HCT116 (cell line): ENCODE results near the gene SCFD2. TPM values are rescaled to one million over a fixed set of nuclear protein-coding genes. Genes with fewer than 3 reads are reported as not detected.

Experiments used
- ATAC-seq: fragments of 200-7000 bp; cut with Tn5 transposase; 2 replicates; pipeline ENCODE4 v1.9.1; 2020; ENCODE audit warnings: mild to moderate bottlenecking, moderate library complexity
- BruUV-seq: library from RNA; stranded (reverse); fragments of 400-500 nt; replicated peaks from 2 replicates; lab custom pipeline; 2021; lab: Mats Ljungman, UMichigan
- CTCF ChIA-PET: fragments of 300-600 bp; sonication (Branson Sonifier 250); formaldehyde crosslinking; loops from one replicate; lab custom pipeline; 2021; ENCODE audit warnings: antibody characterized with exemption; lab: Charles Lee
- POLR2A ChIA-PET: fragments of 300-600, 350-600 bp; sonication (Branson Sonifier 250); formaldehyde crosslinking; loops from one replicate; lab custom pipeline; 2021; ENCODE audit warnings: antibody characterized with exemption; lab: Charles Lee
- RAD21 ChIA-PET, 2 experiments: fragments of 300-600 bp; sonication (Branson Sonifier 250); formaldehyde crosslinking; loops; one replicate each; lab custom pipeline; 2023; ENCODE audit warnings: low total read pairs in 2 of 2; ENCODE audit not compliant: uncharacterized antibody in 2 of 2, unreplicated experiment in 2 of 2, low non-redundant PET in 1 of 2; lab: Charles Lee
- DNase-seq: peaks from one replicate; pipeline ENCODE4 v3.0.0-alpha.2; 2010; ENCODE audit warnings: low read depth, low spot score
- H2AFZ ChIP-seq: fragments of 200-600 bp; shearing (Covaris generic), sonication (generic); 2 replicates; pipeline ENCODE4 v1.6.1; 2017; ENCODE audit warnings: low read depth, mixed run types, mixed read lengths, antibody characterized with exemption, low read length; ENCODE audit not compliant: poor library complexity, severe bottlenecking
- H3K27ac ChIP-seq: 2 replicates; pipeline ENCODE4 v1.5.1; 2012; ENCODE audit warnings: low read depth, low read length
- H3K27me3 ChIP-seq: fragments of 200-600 bp; sonication (generic); 2 replicates; pipeline ENCODE4 v1.6.1; 2016; ENCODE audit warnings: mixed run types, low read length, mixed read lengths; ENCODE audit not compliant: insufficient read depth
- H3K36me3 ChIP-seq, 2 experiments: fragments of 200-500 bp in 1 of 2; fragments of 200-600 bp in 1 of 2; sonication (Bioruptor generic) in 1 of 2; sonication (generic) in 1 of 2; 2 replicates each; pipeline versions ENCODE4 v1.5.1 to v1.6.1; 2014 to 2016; ENCODE audit warnings: low read length in 2 of 2, inconsistent platforms in 1 of 2, mixed read lengths in 1 of 2, mixed run types in 1 of 2; ENCODE audit not compliant: insufficient read depth in 2 of 2, control insufficient read depth in 1 of 2
- H3K4me1 ChIP-seq, 2 experiments: fragments of 200-600 bp in 1 of 2; sonication (generic) in 1 of 2; 2 replicates each; pipeline versions ENCODE4 v1.5.1 to v1.6.1; 2012 to 2017; ENCODE audit warnings: low read length in 2 of 2, inconsistent platforms in 1 of 2, mild to moderate bottlenecking in 1 of 2, mixed read lengths in 1 of 2, mixed run types in 1 of 2, moderate library complexity in 1 of 2; ENCODE audit not compliant: insufficient read depth in 2 of 2, control insufficient read depth in 1 of 2
- H3K4me2 ChIP-seq: fragments of 200-600 bp; sonication (generic); 2 replicates; pipeline ENCODE4 v1.6.1; 2017; ENCODE audit warnings: mixed run types, low read length, mixed read lengths
- H3K4me3 ChIP-seq, 2 experiments: fragments of 200-600 bp in 1 of 2; sonication (generic) in 1 of 2; replicated peaks in 1 of 2; 2 replicates each; pipeline ENCODE4 v1.5.1; 2011 to 2016; ENCODE audit warnings: low read length in 2 of 2, control low read depth in 1 of 2, low read depth in 1 of 2, mild to moderate bottlenecking in 1 of 2, mixed read lengths in 1 of 2, mixed run types in 1 of 2
- H3K79me2 ChIP-seq: fragments of 200-600 bp; sonication (generic); 2 replicates; pipeline ENCODE4 v1.6.1; 2017; ENCODE audit warnings: mild to moderate bottlenecking, mixed run types, low read length, moderate library complexity, mixed read lengths; ENCODE audit not compliant: insufficient read depth
- H3K9ac ChIP-seq: fragments of 200-600 bp; sonication (generic); 2 replicates; pipeline ENCODE4 v1.6.1; 2016; ENCODE audit warnings: low read length, mixed read lengths
- H3K9me2 ChIP-seq: fragments of 200-600 bp; sonication (generic), shearing (Covaris generic); 2 replicates; pipeline ENCODE4 v1.6.1; 2017; ENCODE audit warnings: mixed run types, mild to moderate bottlenecking, moderate library complexity; ENCODE audit not compliant: insufficient read depth
- H3K9me3 ChIP-seq, 2 experiments: fragments of 200-500 bp in 1 of 2; fragments of 200-600 bp in 1 of 2; sonication (Bioruptor generic) in 1 of 2; sonication (generic) in 1 of 2; 2 replicates each; pipeline ENCODE4 v1.6.1; 2014 to 2017; ENCODE audit warnings: low read length in 2 of 2, mixed read lengths in 2 of 2, inconsistent platforms in 1 of 2, low read depth in 1 of 2, mild to moderate bottlenecking in 1 of 2, mixed run types in 1 of 2, moderate library complexity in 1 of 2; ENCODE audit not compliant: control insufficient read depth in 1 of 2, insufficient read depth in 1 of 2
- H4K20me1 ChIP-seq: fragments of 200-600 bp; sonication (generic), shearing (Covaris generic); 2 replicates; pipeline ENCODE4 v1.6.1; 2017; ENCODE audit warnings: mixed run types, mild to moderate bottlenecking, moderate library complexity; ENCODE audit not compliant: insufficient read depth
- ATF3 ChIP-seq: IDR thresholded peaks from 2 replicates; pipeline ENCODE4 v1.6.1; 2012
- EGR1 ChIP-seq: IDR thresholded peaks from 2 replicates; pipeline ENCODE4 v1.6.1; 2012; ENCODE audit warnings: low read depth
- ELF1 ChIP-seq: IDR thresholded peaks from 2 replicates; pipeline ENCODE4 v1.6.1; 2012; ENCODE audit warnings: low read depth, borderline replicate concordance
- EZH2 ChIP-seq: fragments of 200-600 bp; sonication (generic); IDR thresholded peaks from 2 replicates; pipeline ENCODE4 v1.6.1; 2017; ENCODE audit warnings: antibody characterized with exemption, mixed run types
- EZH2phosphoT487 ChIP-seq: fragments of 200-600 bp; IDR thresholded peaks from 2 replicates; pipeline ENCODE4 v1.6.1; 2018; ENCODE audit warnings: antibody characterized with exemption, borderline replicate concordance
- JUND ChIP-seq: IDR thresholded peaks from 2 replicates; pipeline ENCODE4 v1.6.1; 2012
- REST ChIP-seq: IDR thresholded peaks from 2 replicates; pipeline ENCODE4 v1.6.1; 2012; ENCODE audit warnings: low read depth
- SP1 ChIP-seq: IDR thresholded peaks from 2 replicates; pipeline ENCODE4 v1.6.1; 2012; ENCODE audit warnings: low read depth
- SRF ChIP-seq: IDR thresholded peaks from 2 replicates; pipeline ENCODE4 v1.6.1; 2012; ENCODE audit warnings: low read depth
- TCF7L2 ChIP-seq: IDR thresholded peaks from 2 replicates; pipeline ENCODE4 v1.7.0; 2011; ENCODE audit warnings: borderline replicate concordance, inconsistent platforms; ENCODE audit not compliant: insufficient read depth, insufficient read length; ENCODE audit errors: extremely low read depth
- ZFX ChIP-seq: fragments of 450-650 bp; IDR thresholded peaks from 2 replicates; pipeline ENCODE4 v1.6.1; 2017
- intact Hi-C: fragments of 100-400 bp; cut with micrococcal nuclease; formaldehyde crosslinking; loops from 2 replicates; pipeline ENCODE4 v1.10.0; 2022
- total RNA-seq: library from RNA; stranded (reverse); gene quantifications from one replicate; pipeline ENCODE4 v1.2.1, GENCODE V29; 2021; ENCODE audit not compliant: unreplicated experiment
- TF ChIP-seq, protein P1 (sequence below), 3 experiments: fragments of 200-600 bp in 1 of 3; sonication (generic) in 1 of 3; IDR thresholded peaks in 2 of 3; conservative IDR thresholded peaks in 1 of 3; 2 replicates each; pipeline ENCODE4 v1.5.1; 2012 to 2017; ENCODE audit warnings: low read depth in 2 of 3, low read length in 2 of 3, antibody characterized with exemption in 1 of 3, borderline replicate concordance in 1 of 3, control low read depth in 1 of 3, mild to moderate bottlenecking in 1 of 3, mixed read lengths in 1 of 3, mixed run types in 1 of 3, moderate library complexity in 1 of 3; ENCODE audit not compliant: insufficient read depth in 1 of 3

The SCFD2 gene
- total RNA-seq, 1 experiment from 2014 or later: 13.6 TPM

GRCh38 chr4:53061091-53061850 lies 304.6 kb downstream of the SCFD2 start:
- no peaks in the 10 kb centered on the region for H4K20me1 ChIP-seq
- no TSS peak for BruUV-seq
- ChIA-PET POLR2A (no interaction called here), CTCF (no interaction called here), RAD21 (no interaction called here)
- DNase-seq (no peak), ATAC-seq (no peak)
- H3K9ac ChIP-seq: no peak overlapping the region
- no peak overlapping the region for H3K4me2 ChIP-seq
- no peaks in the 10 kb centered on the region for H3K79me2 ChIP-seq
- no peaks in the 10 kb centered on the region for H3K9me2 ChIP-seq
- TF ChIP-seq ATF3: no peak
- TF ChIP-seq TCF7L2: no peak
- TF ChIP-seq ZFX: no peak
- TF ChIP-seq, protein P1, sequence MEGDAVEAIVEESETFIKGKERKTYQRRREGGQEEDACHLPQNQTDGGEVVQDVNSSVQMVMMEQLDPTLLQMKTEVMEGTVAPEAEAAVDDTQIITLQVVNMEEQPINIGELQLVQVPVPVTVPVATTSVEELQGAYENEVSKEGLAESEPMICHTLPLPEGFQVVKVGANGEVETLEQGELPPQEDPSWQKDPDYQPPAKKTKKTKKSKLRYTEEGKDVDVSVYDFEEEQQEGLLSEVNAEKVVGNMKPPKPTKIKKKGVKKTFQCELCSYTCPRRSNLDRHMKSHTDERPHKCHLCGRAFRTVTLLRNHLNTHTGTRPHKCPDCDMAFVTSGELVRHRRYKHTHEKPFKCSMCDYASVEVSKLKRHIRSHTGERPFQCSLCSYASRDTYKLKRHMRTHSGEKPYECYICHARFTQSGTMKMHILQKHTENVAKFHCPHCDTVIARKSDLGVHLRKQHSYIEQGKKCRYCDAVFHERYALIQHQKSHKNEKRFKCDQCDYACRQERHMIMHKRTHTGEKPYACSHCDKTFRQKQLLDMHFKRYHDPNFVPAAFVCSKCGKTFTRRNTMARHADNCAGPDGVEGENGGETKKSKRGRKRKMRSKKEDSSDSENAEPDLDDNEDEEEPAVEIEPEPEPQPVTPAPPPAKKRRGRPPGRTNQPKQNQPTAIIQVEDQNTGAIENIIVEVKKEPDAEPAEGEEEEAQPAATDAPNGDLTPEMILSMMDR (IDR thresholded peaks at IDR 0.05 in 2 of 3, conservative IDR thresholded peaks at IDR 0.05 in 1 of 3; ENCODE audit: borderline replicate concordance in 1 of 3, insufficient read depth in 1 of 3, low read depth in 2 of 3, low read length in 2 of 3): no peak
- no peak for TF ChIP-seq EZH2
- no peak for TF ChIP-seq SRF
- TF ChIP-seq SP1: no peak
- no peak for TF ChIP-seq JUND
- no peak for TF ChIP-seq REST
- no peak for TF ChIP-seq ELF1
- TF ChIP-seq EZH2phosphoT487: no peak
- no peak for TF ChIP-seq EGR1
- H2AFZ ChIP-seq: no peak overlapping the region
- no peaks in the 10 kb centered on the region for H3K4me1 ChIP-seq
- H3K27me3 ChIP-seq: no peaks in the 10 kb centered on the region
- H3K9me3 ChIP-seq: no peaks in the 10 kb centered on the region
- no peak overlapping the region for H3K27ac ChIP-seq
- intact Hi-C loops: no loop called here
- H3K4me3 ChIP-seq: no peak overlapping the region
- no peaks in the 10 kb centered on the region for H3K36me3 ChIP-seq
